GM19438 (cell line): ENCODE data around the gene KMT5B.
A peak's percentile ranks its signal among the peaks of the same experiment; 100 is the strongest.

Source experiments
- ATAC-seq: cut with Tn5 transposase; IDR thresholded peaks from one replicate; pipeline ENCODE4 v1.9.1; 2021; ENCODE audit warnings: low read depth; ENCODE audit not compliant: unreplicated experiment

KMT5B gene

DNA sequence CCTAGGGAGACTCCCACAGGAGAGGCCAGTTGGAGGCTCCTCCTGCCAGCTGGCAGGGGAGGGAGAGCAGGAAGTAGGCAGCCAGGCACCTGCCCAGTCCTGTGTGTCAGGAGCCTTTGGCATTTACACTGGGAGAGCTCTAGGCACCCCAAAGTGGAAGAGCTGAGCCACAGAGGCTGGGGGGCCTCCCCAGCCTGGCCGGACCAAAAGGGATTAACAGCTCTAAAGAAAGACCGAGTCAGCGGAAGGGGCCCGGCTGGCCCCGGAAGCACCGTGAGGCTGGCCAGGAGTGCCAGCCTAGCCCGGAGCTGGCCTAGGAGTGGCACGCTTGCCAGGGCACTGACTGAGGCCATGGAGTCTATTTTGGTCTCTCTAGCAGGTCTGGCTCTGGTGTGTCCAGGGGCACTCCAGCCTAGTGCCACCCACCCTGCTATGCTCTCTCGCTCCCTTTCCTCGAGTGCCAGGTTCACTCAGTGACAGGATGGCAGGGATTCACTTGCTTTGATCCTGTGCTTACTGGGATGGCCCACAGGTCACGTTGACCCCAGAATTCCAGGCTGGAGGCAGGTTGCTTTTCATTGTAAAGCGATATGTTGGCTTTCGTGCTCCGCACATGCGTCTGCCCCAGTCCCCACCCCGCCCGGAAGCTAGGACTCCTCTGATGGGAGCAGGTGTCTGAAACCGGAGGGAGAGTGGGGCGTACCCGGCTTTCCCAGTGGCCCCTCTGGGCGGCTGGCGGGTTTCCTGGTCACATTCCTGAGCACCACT lies 3.3 kb upstream of the KMT5B start:
- ATAC-seq, result no peak

DNA sequence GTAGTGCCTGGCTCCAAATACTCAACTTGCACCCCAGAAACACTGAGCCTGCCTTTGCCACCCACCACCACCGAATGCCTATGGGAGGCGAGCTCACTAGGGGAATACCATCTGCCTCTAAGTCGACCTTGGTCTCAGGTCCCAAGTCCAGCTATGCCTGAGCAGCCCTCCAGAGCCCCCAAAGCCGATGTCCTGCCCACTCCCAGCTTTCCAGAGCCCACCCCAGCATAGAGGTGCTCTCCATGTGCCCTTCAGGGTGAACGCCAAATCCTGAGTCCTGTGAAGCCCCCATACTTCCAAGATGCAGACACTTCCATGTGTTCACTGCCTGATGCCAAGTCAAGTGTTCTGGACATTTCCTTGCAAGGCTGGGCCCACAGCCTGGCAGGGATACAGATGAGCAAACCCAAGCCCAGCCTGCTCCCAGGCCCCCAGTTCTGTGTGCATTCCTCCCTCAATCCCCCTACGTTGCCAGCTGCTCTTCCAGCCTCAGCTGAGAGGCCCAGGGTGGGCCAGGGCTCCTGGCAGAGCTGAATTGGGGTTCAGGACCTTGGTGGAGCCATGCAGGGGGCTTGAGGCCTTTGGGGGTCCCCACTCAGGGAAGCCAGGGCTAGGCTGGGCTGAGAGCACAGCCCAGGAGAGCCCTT lies 2.6 kb upstream of the KMT5B start:
- no peak for ATAC-seq

DNA sequence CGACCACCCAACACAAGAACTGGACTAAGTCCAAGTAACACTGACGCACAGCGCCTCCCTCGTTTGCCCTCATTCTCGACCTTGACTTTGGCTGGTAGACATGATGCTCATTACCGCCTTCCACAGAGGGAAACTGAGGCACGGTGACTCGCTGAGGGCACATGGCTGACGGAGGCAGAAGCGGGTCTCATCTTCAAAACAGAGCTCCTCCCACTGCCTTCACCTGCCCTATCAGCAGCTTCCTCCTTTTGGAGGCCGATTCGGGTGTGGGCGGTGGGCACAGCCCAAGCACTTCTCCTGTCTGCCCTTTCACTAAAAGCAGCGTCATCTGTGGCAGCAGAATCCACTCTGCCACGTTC lies 2.0 kb upstream of the KMT5B start:
- ATAC-seq, result no peak

DNA sequence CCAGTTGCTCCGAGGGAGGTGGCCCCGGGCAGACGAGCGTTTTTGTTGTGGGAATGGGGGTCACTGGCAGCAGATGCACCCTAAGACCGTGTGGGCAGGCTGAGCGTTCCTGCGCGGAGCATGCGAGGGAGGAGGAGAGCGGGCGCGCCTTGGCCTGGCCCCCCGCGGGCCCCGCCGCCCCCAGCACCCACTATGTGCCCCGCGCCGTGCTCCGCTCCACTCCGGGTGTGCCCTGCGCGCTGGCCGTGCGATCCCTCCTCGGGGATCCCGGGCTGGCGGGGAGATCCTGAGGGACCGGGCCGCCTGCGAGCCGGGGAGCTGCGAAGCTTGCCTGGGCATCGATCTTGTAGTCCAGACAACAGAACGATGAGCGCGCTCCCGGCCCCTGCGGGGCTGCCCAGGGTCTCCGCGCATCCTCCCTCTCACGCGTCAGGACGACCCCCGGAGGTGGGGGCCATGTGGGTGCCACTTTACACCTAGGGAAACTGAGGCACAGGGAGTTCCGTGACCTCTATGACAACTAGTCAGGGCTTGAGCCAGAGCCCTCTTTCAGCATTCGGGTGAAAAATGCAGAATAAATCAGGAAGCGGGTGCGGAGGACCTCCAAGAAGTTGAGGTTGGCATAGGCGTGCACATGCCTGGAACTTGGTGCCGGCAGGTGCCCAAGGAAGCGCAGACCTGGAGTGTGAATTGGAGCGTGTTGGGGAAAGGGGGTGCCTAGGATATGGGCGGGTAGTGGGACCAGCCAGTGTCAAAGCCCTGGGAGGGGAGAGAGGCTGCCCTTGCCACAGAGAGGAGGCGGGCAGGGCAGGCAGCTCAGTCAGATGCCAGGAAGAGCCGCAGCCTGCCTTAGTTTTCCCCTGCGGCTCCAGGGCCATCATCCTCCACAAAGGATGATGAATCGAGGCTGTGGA lies 1.3 kb upstream of the KMT5B start:
- no peak for ATAC-seq

DNA sequence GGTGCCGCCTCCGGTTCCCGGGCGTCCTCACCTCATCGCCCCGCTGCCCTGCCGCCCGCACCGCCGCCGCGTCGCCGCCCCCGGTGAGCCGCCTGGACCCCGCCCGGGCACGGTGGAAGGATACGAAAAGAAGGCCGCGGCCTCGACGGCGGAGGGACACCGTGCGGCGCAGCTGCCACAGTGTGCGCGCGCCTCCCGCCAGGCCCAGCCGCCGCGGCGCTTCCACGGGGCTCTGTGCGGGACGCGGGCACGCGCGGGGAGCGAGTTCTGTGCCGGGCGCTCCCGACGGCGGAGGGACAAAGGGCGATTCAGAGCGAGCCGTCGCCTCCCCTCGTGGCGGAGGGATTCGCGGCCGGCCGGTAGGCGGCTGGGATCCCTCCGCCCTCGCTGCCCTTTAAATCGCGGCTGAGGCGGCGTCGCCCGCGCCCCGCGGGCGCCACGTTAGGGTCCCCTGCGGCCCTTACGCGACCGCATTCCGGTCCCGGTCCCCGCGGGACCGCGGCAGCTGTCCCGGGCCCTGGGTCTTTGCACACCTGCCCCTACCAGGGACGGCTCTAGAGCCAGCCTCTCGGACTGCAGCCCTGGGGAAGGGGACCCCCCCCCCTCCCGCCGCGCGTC lies 568 bp upstream of the KMT5B start:
- no peak for ATAC-seq

DNA sequence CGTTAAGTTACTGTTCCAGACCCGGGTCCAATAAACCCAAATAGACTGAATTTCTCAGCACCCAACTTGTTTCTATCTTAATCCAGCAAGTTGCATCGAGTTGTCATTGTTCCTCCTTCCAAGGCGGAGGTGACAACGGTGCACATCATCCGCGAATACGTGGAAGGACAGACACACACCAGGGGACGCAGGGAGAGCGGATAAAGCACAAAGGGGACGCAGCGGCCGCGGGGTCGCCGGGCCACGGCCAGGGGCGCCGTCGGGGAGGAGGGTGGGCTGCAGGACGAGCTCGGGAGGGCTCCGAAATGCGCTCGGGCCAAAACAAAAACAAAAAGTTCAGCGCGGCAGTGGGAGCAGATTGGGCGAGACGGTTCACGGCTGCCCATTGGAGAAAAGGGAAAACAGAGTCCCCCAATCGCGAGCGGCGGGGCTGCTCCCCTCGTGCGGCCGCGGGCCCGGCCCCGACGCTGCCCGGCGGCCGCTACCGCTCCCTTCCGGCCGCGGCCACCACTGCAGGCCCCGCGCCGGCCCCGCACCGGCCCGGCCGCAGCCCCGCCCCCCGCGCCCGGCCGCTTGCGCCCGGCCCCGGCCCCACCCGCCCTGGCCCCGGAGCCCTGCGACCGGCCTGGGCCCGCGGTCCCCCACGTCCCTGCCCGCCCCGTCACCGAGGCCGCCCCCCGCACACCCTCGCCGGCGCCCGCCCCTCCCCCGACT lies 518 bp downstream of the KMT5B start:
- peak; percentile 53 for ATAC-seq

DNA sequence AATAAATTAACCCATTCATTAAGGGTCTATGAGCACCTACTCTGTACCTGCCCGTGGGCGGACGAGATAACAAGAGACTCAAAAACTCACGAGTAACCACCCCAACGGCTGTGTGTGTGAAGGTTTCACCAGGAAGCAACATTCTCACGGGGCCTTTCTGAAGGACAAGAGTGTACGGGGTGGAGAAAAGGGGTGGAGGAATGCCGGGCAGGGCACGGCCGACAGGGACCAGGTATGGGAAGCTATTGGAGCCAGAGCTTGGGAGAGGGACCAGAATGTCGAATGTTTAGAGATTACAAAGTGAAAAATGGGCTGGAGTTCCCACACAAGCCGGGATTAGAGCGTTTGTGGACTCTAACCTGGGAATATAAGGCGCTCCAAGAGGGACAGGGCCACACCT lies 1.6 kb downstream of the KMT5B start:
- no peak for ATAC-seq

DNA sequence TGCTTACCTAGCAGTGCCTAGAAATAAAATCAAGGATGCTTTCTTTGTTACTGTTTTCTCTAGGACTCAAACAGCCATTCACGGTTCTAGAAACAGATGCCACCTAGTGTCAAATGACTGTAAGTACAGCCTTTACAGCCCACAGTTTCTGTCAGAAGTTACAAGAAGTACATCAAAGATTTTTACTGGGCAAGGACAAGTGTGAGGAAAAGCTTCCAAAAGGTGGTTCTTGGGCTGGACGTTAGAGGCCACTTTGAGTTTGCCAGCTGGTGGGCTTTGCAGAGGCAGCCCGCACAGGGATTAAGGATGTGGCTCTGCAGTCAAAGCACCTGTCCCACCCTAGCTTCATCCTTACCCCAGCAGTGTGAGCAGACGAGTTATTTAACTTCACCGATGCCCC lies 6.9 kb downstream of the KMT5B start:
- no peak for ATAC-seq

DNA sequence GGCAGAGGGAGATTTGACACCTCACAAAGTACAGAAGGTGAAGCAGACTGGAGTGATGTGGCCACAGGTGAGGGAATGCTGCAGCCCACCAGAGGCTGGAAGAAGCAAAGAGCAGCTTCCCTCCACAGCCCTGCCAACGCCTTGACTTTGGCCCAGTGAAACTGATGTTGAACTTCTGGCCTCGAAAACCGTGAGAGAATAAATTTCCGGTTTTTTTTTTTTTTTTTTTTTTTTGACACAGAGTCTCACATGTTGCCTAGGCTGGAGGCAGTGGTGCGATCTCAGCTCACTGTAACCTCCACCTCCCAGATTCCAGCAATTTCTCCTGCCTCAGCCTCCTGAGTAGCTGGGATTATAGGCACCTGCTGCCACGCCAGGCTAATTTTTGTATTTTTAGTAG lies 8.7 kb downstream of the KMT5B start:
- ATAC-seq, result no peak

DNA sequence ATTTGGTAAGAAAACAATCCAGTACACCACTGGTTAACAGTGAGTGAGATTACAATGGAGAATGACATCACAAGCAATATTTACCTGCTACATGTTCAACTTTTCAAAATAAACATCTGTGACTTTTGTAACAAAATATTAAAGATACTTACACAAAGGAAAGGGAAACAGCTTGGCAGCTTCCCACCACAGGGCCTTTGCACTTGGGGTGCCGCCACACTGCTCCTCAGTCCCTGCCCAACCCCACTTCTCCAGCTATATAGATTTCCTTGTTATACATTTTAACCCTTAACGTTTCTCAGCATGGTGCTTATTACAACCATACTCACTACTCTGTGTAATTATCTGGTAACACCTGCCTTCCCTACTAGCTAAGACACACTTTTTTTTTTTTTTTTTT lies 10.9 kb downstream of the KMT5B start:
- no peak for ATAC-seq

DNA sequence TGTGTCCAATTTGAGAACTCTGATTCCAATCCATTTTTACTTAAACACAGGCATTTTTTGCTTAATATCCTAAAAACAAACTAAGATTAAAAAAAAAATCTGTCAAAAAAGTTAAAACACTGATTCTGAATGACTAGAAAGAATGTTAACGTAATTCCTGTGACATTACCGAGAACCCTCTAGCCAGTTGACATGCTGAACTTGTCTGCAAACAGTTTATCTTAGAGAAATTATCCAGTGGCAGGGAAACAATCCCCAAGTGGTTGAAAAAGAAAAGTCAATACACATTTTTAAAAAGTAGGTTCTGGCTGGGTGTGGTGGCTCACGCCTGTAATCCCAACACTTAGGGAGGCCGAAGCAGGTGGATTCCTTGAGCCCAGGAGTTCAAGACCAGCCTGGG lies 11.6 kb downstream of the KMT5B start:
- no peak for ATAC-seq

DNA sequence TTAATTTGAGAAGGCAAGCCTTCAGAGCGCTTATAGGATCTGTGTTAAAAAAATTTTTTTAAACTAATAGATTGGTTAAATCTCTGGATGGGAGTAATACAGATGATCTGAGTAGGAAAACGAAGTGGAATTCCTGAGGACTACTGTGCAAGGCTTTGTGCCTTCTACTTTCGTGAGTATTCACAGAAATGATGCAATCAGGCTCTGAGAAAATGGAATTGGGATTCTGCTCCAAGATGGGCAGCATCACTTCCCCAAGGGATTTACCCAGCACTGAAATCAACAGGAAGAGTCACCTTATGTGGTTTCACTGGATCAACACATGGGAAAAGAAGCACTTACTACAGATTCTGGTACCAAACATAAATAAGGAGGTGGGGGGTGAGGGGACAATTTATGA lies 12.5 kb downstream of the KMT5B start:
- ATAC-seq, result no peak

DNA sequence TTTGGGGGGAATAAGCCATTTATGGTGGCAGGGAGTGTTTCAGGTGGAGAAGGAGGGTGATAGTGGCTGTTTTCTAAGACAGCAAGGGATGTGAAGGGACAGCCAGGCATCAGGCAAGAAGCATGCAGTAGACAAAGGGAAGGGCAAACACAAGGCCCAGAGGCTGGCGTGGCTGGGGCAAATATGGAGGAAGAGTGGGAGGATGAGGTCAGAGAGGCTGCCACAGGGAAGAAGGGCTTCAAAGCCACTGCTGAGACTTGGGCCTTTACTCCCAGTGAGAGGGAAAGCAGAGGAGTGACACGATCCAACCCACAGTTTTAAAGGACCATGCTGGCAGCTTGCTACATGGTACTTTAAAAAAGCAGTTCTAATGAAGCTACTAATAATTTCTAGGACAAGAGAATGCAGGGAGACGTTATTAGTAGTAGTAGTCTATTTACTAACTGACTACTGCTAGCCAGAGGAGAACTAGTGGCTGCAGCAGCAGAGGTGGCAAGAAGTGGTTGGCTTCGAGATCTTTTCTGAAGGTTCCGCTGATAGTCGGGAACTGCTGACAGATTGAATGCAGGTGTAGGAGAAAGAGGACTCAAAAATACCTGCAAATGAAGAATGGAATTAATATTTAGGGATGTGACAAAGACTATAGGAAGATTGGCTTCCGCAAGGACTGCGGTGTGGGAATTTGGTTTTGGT lies 13.7 kb downstream of the KMT5B start:
- ATAC-seq, result no peak

DNA sequence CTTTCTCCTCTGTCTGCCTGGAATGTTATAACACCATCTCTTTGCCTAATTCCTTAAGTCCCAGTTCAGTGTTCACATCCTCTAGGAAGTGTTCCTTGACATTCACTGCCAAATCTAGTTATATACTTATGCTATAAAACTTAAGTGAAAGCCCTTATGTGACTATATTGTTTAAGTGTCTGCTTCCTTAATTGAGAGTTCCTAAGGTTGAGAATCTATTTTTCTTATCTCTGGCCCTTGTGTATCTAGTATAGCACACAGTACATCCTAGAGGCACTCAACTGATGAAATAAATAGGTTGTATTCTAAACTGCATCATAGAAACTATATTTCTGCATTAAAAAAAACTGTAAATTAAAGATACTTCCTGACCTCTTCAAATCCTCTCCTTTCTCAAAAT lies 16.9 kb downstream of the KMT5B start:
- ATAC-seq, result no peak

DNA sequence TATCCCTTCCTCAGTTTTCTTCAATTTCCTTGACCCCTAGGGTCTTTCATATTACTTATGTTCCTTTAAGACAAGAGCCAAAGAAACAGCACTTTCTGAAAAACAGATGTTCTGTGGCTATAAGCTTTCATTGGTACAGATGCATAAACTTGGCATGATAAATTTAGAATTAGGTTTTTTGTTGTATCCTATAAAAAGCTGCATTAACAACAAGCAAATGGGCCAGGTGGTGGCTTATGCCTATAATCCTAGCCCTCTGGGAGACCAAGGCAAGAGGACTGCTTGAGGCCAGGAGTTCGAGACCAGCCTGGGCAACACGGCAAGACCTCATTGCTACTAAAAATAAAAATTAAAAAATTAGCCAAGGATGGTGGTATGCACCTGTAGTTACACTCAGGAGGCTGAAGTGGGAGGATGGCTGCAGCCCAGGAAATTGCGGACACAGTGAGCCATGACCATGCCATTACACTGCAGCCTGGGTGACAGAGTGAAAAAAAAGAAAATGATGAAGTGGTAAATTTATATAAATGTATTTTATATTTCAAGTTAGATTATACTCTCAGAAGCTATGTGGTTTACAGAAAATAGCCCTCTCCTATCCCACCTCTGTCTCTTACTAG lies 18.3 kb downstream of the KMT5B start:
- no peak for ATAC-seq

DNA sequence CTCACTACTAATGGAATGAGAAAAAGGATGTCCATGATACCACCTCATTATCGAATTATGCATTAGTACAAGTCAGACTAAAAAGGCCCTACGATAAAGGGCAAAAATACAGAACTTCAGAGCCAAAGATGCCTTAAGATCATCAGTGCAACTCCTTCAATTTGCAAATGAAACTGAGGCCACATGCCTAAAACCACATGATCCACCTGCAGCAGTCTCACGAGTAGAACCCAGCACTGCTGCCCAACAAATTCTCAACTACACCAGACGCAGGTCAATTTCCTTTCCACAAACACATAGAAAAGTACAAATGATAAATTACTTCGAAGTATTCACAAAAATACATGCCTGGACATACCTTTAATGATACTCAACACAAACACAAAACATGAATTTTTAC lies 20.1 kb downstream of the KMT5B start:
- no peak for ATAC-seq

DNA sequence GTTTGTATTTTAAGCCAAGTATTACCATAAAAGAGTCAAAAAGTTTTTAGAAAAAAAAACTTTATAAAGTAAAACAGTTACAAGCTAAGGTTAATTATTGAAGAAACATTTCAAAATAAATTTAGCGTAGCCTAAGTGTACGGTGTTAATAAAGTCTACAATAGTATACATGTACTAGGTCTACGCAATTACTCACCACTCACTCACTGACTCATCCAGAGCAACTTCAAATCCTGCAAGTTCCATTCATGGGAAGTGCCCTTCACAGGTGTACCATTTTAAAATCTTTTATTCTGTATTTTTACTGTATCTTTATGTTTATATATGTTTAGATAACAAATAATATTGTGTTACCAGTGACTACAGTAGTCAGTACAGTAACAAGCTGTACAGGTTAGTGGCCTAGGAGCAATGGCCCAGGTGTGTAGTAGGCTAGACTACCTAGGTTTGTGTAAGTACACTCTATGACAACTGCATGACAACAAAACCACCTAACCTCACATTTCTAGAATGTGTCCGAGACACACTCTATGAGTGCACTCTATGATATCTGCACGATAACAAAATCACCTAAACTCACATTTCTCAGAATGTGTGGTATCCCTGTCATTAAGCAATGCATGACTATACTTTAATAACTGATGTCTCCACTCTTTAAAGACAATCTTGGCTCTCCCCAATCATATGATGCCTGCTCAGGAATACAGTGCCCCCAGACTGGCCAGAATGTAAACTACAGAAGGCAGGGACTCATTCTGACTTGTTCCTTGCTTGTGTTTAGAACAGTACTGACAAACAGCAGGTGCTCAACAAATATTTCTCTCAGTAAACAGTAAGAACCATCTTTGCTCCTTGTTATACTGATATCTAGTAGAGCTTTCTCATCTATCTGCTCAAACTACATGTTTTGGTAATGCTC lies 21.2 kb downstream of the KMT5B start:
- ATAC-seq, result no peak

DNA sequence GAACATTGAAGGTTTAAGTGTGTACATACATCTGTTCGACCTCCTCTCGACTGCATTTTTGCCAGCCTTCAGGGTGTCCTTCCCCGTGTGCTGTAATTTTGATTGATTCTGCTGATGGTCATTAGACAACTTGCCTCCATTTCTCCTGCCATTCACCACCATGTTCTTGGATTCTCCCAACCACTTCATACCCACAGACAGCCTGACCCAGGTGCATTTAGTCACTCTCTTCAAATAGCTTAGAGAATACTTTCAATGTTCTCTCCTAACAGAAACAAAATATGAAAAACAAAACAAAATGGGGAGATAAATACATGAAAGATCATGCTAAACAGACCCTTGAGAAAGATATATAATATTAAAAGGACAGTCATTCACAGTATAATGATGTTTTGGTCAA lies 23.2 kb downstream of the KMT5B start:
- no peak for ATAC-seq
